GM12801 (cell line): Measurements from ENCODE around the gene ETV3L.

Source experiments
- CTCF ChIP-seq: IDR thresholded peaks from one replicate; pipeline ENCODE4 v1.5.1; 2011; ENCODE audit warnings: control low read depth; ENCODE audit not compliant: insufficient read length; ENCODE audit errors: extremely low read depth

ETV3L gene

GRCh38 chr1:157091668-157092273, 7.8 kb downstream of the ETV3L start:
- no peak for TF ChIP-seq CTCF

GRCh38 chr1:157091186-157091585, 8.4 kb downstream of the ETV3L start:
- TF ChIP-seq CTCF: no peak

- no peak for TF ChIP-seq CTCF
These were observed 8.8 kb downstream of the ETV3L start for GRCh38 chr1:157090771-157091170.

- no peak for TF ChIP-seq CTCF
These were observed 9.4 kb downstream of the ETV3L start for GRCh38 chr1:157090196-157090647.

- TF ChIP-seq CTCF: no peak
These were observed 9.8 kb downstream of the ETV3L start for GRCh38 chr1:157089789-157090188.

GRCh38 chr1:157088607-157089006, 11.0 kb downstream of the ETV3L start:
- no peak for TF ChIP-seq CTCF

- TF ChIP-seq CTCF: no peak
These were observed 12.6 kb downstream of the ETV3L start for GRCh38 chr1:157087030-157087429.
